ENCODE measurements around the gene DDX31.

DDX31 gene

DNA sequence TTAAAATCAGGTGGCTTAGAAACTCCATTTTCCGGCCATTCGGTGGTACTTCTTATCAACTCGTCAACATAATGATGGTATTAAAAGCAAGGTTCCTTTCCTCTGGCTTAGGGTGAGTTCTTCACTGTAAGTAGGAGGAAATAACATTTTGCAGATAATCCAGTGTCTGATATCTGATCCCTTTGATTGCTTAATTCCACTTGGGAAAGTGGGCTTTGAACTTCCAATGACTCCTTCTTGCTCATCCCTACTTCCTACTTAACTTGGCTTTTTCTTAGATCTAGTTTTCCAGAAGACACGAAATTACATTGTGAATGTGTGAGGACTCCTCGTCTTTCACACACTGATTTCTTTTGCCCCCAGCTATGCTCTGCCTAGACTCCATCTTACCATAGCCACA is 31.5 kb downstream of the DDX31 start:
- in situ Hi-C loops (cut with MboI; ENCODE audit: low sequenced_read_pairs) = no loop called here

- in situ Hi-C loops (cut with MboI; ENCODE audit: low sequenced_read_pairs) = no loop called here
Measured at GRCh38 chr9:132637801-132638200, 32.0 kb downstream of the DDX31 start.

GRCh38 chr9:132637351-132637750 is 32.4 kb downstream of the DDX31 start:
- in situ Hi-C loops (cut with MboI; ENCODE audit: low sequenced_read_pairs) = no loop called here

- in situ Hi-C loops (cut with MboI; ENCODE audit: low sequenced_read_pairs) = no loop called here
Measured at GRCh38 chr9:132634327-132634726, 35.5 kb downstream of the DDX31 start.

DNA sequence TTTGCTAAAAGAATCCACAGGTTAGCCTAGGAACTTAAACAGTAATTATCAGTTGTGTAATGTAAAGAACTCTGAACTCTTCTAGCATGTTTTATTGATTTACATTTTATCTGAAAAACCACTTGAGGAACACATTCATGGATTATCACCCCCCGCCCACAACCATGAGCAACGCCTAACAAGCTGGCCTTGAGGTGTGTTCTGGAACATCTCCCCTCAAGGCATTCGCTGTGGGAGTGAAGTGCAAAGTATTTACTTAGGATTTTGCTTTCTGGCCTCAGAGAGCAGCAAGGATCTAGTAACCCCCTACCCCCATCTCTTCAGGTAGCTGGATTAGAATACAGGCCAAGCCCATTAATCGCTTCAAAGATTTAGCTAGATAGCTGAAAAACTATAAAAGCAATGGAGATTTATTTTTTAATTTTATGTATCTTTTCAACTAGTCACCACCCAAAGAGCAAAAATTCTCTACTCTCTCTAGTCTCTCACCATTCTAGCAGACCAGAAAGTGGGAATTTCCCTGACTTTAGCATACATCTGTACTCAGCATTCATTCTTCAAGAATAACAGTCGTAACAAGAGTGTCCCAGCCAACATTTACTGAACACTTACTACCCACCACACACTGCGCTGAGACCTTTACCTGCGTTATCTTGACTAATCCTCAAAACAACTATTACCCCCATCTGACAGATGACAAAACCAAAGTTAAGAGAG is 37.2 kb downstream of the DDX31 start:
- in situ Hi-C loops (cut with MboI; ENCODE audit: low sequenced_read_pairs) = no loop called here

- in situ Hi-C loops (cut with MboI; ENCODE audit: low sequenced_read_pairs) = no loop called here
Measured at GRCh38 chr9:132631685-132632084, 38.1 kb downstream of the DDX31 start.

GRCh38 chr9:132631280-132631679 is 38.5 kb downstream of the DDX31 start:
- in situ Hi-C loops (cut with MboI; ENCODE audit: low sequenced_read_pairs) = no loop called here

DNA sequence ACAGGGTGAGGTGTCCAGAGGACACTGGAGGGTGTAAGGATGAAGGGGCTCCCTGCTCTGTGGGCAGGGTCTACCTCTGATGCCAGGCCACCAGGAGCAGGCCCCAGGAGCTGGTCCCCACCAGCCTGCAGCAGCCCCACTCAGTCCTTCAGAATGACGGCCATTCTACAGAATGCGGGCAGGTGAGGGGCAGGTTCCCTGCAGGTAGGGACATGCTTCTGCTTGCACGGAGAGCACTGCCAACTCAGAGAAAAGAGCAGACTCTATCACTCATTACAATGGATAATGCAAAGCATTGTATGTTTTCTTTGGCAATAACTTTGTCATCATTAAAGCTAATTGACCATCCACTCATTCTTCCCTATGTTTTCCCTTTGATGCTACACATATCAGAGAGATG is 39.0 kb downstream of the DDX31 start:
- in situ Hi-C loops (cut with MboI; ENCODE audit: low sequenced_read_pairs) = no loop called here

GRCh38 chr9:132630116-132630515 is 39.7 kb downstream of the DDX31 start:
- in situ Hi-C loops (cut with MboI; ENCODE audit: low sequenced_read_pairs) = no loop called here

DNA sequence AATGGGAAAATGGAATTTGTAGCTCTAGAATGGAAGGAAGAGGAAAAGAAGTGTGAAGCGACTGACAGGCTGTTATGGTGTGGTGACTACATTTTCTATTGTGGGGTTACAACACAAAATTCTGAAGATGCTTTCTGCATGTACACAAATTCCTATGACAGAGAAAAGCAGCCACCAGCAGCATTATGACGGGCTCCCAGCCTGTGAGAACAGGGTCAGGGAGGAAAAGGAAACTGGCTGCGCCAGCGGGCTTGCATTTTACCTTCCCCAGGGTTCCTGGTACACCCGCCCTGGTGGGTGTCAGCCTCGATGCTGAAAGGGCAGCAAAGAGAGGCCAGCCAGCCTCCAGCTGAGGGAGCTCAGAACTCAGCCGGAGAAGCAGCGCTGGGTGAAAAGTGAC is 41.0 kb downstream of the DDX31 start:
- in situ Hi-C loops (cut with MboI; ENCODE audit: low sequenced_read_pairs) = no loop called here

DNA sequence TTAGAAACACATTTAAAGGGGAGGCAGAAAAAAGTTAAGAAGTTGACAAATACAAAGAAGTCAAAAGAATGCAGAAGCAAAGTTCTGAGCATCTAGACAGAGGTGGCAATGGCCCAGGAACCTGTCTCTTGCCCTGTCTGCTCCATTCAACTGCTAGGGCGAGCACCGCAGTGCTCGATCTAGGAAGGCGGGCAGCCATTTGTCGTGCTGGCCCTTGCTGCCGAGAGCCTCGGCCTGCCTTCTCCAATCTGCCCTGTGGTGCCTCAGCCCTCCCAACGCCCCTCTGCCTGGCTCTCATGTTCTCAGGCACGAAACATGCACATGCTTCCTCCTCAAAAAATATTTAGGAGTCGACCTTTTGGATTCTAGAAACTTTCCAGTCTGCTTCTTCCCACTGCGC is 42.2 kb downstream of the DDX31 start:
- in situ Hi-C loops (cut with MboI; ENCODE audit: low sequenced_read_pairs) = no loop called here

DNA sequence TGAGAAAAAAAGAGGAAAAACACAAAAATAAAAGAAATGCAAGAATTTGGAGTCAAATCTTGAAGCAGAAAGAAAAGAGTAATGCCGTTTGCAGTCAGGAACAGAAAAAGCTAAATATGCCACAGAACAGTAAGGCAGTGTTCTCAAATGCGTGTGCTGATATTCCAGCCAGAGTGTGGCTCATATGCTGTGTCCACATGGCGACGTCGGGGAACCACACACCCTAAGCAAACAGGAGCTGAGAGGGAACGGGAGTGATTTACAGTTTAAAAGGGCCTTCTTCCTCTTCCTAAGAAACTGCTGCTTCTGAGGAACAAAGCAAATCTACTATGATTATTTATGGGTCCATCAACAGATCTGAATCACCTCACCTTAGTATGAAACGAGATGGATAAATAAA is 42.7 kb downstream of the DDX31 start:
- in situ Hi-C loops (cut with MboI; ENCODE audit: low sequenced_read_pairs) = no loop called here

- in situ Hi-C loops (cut with MboI; ENCODE audit: low sequenced_read_pairs) = no loop called here
Measured at GRCh38 chr9:132626285-132626684, 43.5 kb downstream of the DDX31 start.

GRCh38 chr9:132622159-132622558 is 47.6 kb downstream of the DDX31 start:
- in situ Hi-C loops (cut with MboI; ENCODE audit: low sequenced_read_pairs) = no loop called here

DNA sequence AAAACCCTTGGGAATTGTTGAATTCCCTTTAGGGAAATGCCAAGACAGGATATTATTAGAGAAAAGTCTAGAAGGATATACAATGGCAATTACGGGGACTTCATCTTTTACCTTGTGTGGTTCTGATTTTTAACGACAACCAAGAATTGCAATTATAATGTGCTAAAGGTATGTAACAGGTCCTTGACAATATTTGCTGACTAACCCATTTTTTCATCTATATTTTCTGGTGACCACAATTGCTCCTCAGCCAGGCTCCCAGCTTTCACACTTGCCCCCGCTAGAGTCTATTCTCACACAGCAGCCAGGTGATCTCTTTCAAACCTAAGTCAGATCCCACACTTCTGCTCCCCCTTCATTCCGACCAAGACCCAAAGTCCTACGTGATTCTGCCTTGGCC is 53.1 kb downstream of the DDX31 start:
- in situ Hi-C loops (cut with MboI; ENCODE audit: low sequenced_read_pairs) = no loop called here

DNA sequence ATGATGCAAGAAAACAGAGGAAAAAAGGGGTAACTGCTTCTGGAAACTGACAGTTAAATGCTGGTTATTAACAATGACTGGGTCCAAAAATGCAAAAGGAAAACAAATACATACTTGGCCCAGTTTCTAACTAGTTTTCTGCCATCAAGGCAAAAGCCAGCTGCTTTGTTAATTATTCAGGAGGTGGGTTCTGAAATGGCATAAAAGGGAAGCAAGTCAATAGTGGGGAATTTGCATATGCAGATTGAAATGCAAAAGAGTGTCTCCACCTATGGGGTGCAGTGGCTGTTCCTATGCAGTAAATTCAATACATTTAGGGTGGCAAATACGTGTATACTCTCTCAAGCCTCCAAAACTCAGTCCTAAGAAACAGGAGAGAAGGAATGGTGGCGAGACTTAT is 54.0 kb downstream of the DDX31 start:
- in situ Hi-C loops (cut with MboI; ENCODE audit: low sequenced_read_pairs) = no loop called here

DNA sequence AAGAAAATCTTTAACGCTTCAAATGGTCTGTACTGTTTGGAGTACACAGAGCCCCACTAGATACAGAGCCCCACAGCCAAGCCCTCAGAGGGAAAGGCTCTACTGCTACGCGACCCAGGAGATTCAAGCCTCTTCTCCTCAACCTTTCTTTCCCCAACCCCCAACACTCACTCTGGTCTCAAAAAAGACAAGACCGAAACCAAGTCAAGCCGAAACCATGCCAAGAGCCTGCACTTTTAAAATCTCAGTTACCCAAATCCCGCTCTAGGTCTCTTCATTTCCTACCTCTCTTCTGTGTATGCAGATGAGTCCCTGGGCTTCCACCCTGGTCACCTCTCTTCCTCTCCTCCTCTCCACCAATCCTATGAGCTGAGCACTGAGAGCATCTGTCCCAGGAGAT is 55.5 kb downstream of the DDX31 start:
- in situ Hi-C loops (cut with MboI; ENCODE audit: low sequenced_read_pairs) = no loop called here

DNA sequence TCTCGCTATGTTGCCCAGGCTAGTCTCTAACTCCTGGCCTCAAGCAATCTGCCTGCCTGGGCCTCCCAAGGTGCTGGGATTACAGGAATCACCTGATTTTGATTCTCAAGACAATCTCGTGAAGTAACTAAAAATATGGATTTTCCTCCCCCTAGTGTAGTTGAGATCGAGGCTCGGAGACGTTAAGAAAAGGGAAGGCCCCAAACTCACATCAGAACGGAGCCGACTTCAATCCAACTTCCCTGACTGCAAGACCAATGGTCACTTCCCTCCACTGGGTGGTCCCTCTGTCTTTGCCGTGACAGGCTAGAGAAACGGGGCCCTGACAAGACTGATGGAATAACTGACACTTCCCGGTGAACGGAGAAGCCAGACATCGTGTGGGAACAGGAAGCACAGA is 59.1 kb downstream of the DDX31 start:
- in situ Hi-C loops (cut with MboI; ENCODE audit: low sequenced_read_pairs) = no loop called here

DNA sequence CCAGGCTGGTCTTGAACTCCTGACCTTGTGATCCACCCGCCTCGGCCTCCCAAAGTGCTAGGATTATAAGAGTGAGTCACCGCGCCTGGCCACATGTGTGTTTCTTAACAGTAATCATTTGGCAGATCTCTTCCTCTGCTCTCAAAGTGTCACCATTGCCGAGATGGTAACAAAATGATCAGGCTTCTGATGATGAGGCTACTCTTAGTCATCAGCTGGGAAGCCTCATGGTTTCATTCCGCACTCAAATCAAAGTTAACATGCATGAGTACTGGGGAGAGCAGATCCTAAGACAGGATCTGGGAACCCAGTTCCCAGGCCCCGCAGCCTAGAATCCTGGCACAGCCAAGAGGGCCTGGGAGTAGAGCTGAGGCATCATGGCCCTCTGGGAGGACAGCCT is 60.0 kb downstream of the DDX31 start:
- in situ Hi-C loops (cut with MboI; ENCODE audit: low sequenced_read_pairs) = no loop called here

DNA sequence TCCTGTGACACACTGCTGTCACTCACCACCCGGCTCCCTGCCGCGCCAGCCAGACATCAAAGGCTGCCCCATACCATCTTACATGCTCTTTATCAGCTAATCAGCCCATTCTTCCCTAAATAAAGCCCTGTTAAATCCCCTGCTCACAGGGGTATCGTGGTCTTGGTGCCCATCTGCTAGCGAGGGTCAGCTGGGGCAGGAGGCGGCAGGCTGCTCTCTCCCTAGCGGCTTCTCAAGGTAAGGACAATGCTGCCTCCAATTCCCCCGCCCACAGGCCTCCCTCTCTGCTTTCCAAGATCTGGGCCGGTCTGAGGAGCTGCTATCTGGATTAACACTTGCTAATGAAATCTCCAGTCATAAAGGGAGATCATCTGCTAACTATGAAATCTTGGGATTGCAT is 60.6 kb downstream of the DDX31 start:
- in situ Hi-C loops (cut with MboI; ENCODE audit: low sequenced_read_pairs) = no loop called here

- in situ Hi-C loops (cut with MboI; ENCODE audit: low sequenced_read_pairs) = no loop called here
Measured at GRCh38 chr9:132606066-132606465, 63.7 kb downstream of the DDX31 start.

- in situ Hi-C loops (cut with MboI; ENCODE audit: low sequenced_read_pairs) = no loop called here
Measured at GRCh38 chr9:132605387-132605786, 64.4 kb downstream of the DDX31 start.

- in situ Hi-C loops (cut with MboI; ENCODE audit: low sequenced_read_pairs) = no loop called here
Measured at GRCh38 chr9:132602207-132602606, 67.6 kb downstream of the DDX31 start.
